ENCODE data around the gene TOP2A.

- TF ChIP-seq CTCF (IDR thresholded peaks at IDR 0.05), result no peak
- no peak for TF ChIP-seq POLR2A (IDR thresholded peaks at IDR 0.05)
These were observed 7.6 kb downstream of the TOP2A start for GRCh38 chr17:40410082-40410481.
